Measurements from ENCODE around the gene MATCAP1. TPM values are rescaled to one million over a fixed set of nuclear protein-coding genes. Genes with fewer than 3 reads are reported as not detected.

Gene MATCAP1
- total and polyA plus RNA-seq, 2 of the 13 experiments (the other 11 are each of a cell fraction or from before 2014, with no cell fraction given): 11.2 to 24.5 TPM

GRCh38 chr16:67183627-67184452, at the start of gene MATCAP1 (continued):
- peak; percentile 70; the same call in 1 of the 2 replicates for TF ChIP-seq MAZ (IDR thresholded peaks at IDR 0.05; ENCODE audit: borderline replicate concordance, low read depth, low read length)
- TF ChIP-seq MAZ (CRISPR knock-in tag; IDR thresholded peaks at IDR 0.05; ENCODE audit: low read depth): peak; percentile 91
- peak; percentile 38; the same call in 1 of the 2 replicates for TF ChIP-seq ZNF724P (CRISPR knock-in tag; IDR thresholded peaks at IDR 0.05; ENCODE audit: borderline replicate concordance)
- no peak; the same call in 1 of the 2 replicates for TF ChIP-seq ZZZ3 (CRISPR knock-in tag; IDR thresholded peaks at IDR 0.05; ENCODE audit: borderline replicate concordance)
- no peak for TF ChIP-seq MZF1 (CRISPR knock-in tag; IDR thresholded peaks at IDR 0.05; ENCODE audit: borderline replicate concordance)
- peak; percentile 82 for TF ChIP-seq XRCC5 (optimal IDR thresholded peaks at IDR 0.05; ENCODE audit: low read length)
- TF ChIP-seq ZFP36L2 (CRISPR knock-in tag; IDR thresholded peaks at IDR 0.05): no peak
- TF ChIP-seq E2F5 (CRISPR knock-in tag; conservative IDR thresholded peaks at IDR 0.05): peak; percentile 46; the same call in 1 of the 2 replicates
- peak; percentile 29 for TF ChIP-seq ELF1 (CRISPR knock-in tag; IDR thresholded peaks at IDR 0.05)
- no peak for TF ChIP-seq MLLT10 (CRISPR knock-in tag; IDR thresholded peaks at IDR 0.05)
- TF ChIP-seq ZNF543 (CRISPR knock-in tag; IDR thresholded peaks at IDR 0.05): peak; percentile 76; the same call in 1 of the 2 replicates
- no peak for TF ChIP-seq ZBED4 (CRISPR knock-in tag; IDR thresholded peaks at IDR 0.05; ENCODE audit: borderline replicate concordance)
- TF ChIP-seq, protein P1, sequence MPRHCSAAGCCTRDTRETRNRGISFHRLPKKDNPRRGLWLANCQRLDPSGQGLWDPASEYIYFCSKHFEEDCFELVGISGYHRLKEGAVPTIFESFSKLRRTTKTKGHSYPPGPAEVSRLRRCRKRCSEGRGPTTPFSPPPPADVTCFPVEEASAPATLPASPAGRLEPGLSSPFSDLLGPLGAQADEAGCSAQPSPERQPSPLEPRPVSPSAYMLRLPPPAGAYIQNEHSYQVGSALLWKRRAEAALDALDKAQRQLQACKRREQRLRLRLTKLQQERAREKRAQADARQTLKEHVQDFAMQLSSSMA (CRISPR knock-in tag; IDR thresholded peaks at IDR 0.05): peak; percentile 73; the same call in 1 of the 2 replicates
- TF ChIP-seq GATAD1 (CRISPR knock-in tag; IDR thresholded peaks at IDR 0.05): peak; percentile 87
- peak; percentile 25; the same call in 1 of the 2 replicates for TF ChIP-seq ZFP41 (CRISPR knock-in tag; IDR thresholded peaks at IDR 0.05; ENCODE audit: borderline replicate concordance)
- peak; percentile 90 for TF ChIP-seq SMYD3 (CRISPR knock-in tag; IDR thresholded peaks at IDR 0.05)
- TF ChIP-seq, protein P2, sequence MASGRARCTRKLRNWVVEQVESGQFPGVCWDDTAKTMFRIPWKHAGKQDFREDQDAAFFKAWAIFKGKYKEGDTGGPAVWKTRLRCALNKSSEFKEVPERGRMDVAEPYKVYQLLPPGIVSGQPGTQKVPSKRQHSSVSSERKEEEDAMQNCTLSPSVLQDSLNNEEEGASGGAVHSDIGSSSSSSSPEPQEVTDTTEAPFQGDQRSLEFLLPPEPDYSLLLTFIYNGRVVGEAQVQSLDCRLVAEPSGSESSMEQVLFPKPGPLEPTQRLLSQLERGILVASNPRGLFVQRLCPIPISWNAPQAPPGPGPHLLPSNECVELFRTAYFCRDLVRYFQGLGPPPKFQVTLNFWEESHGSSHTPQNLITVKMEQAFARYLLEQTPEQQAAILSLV (CRISPR knock-in tag; IDR thresholded peaks at IDR 0.05; ENCODE audit: borderline replicate concordance): peak; percentile 75
- TF ChIP-seq BCL3 (CRISPR knock-in tag; IDR thresholded peaks at IDR 0.05): peak; percentile 85
- no peak for TF ChIP-seq TRIM24 (CRISPR knock-in tag; IDR thresholded peaks at IDR 0.05)
- TF ChIP-seq ZNF432 (CRISPR knock-in tag; IDR thresholded peaks at IDR 0.05; ENCODE audit: borderline replicate concordance): no peak

Data from HepG2 (cell line).